Colonic mucosa (tissue), 4 donors: ENCODE data around the gene DUSP15. TPM values are rescaled to one million over a fixed set of nuclear protein-coding genes. Genes with fewer than 3 reads are reported as not detected.

Experiments used
- DNase-seq: peaks from one replicate; pipeline ENCODE4 v3.0.0-alpha.2; 2020
- H3K27ac ChIP-seq: fragments of 200-600 bp; one replicate; pipeline ENCODE4 v1.8.0; 2021
- H3K27me3 ChIP-seq: fragments of 200-600 bp; one replicate; pipeline ENCODE4 v1.8.0; 2021
- H3K36me3 ChIP-seq: fragments of 200-600 bp; one replicate; pipeline ENCODE4 v1.8.0; 2021
- H3K4me1 ChIP-seq: fragments of 200-600 bp; one replicate; pipeline ENCODE4 v1.8.0; 2021; ENCODE audit warnings: mild to moderate bottlenecking
- H3K4me3 ChIP-seq: fragments of 200-600 bp; one replicate; pipeline ENCODE4 v1.8.0; 2021
- H3K9ac ChIP-seq, 2 donors: one replicate each; pipeline ENCODE4 v1.7.0; 2013; ENCODE audit warnings: control low read depth in 2 of 2, low read depth in 2 of 2, low read length in 2 of 2
- H3K9me3 ChIP-seq: fragments of 200-600 bp; one replicate; pipeline ENCODE4 v1.8.0; 2021
- CTCF ChIP-seq: fragments of 200-600 bp; IDR thresholded peaks from one replicate; pipeline ENCODE4 v1.8.0; 2022; ENCODE audit warnings: antibody characterized with exemption, mild to moderate bottlenecking
- intact Hi-C: fragments of 100-400 bp; cut with DNase I; formaldehyde crosslinking; loops from one replicate; pipeline ENCODE4 v1.14.1; 2022
- total RNA-seq, 2 donors: library from RNA; stranded (reverse); fragmentation: NEBNext Ultra II Directional in 1 of 2; extraction: Animal tissue kit (Norgen Biotek cat#: 25700) in 1 of 2; gene quantifications; one replicate each; pipeline ENCODE4 v1.2.1, GENCODE V29; 2021
- donor health status: healthy.
- donor health status: DM: no; HTN: no; CAD: no.
- donor health status: DM: no; HTN: no; CAD: no.

DUSP15 gene
- total RNA-seq, 2 donors from 2014 or later = 0.59 to 0.74 TPM

- no peak for TF ChIP-seq CTCF
- Histone ChIP-seq H3K27me3 (peaks cover 4% of the 10 kb centered on the region), H3K9ac (no peak overlapping the region), H3K4me3 (no peak overlapping the region), H3K36me3 (no peaks in the 10 kb centered on the region), H3K27ac (no peak overlapping the region), H3K9me3 (no peaks in the 10 kb centered on the region), H3K4me1 (peaks cover 7% of the 10 kb centered on the region)
- intact Hi-C loops = loop anchor here (10.0 kb wide), 1 partner anchor 176 kb away; no protein-coding TSS in a partner anchor
- no peak for DNase-seq
These were observed 11.6 kb downstream of the DUSP15 start for GRCh38 chr20:31858760-31859083.

- no peak overlapping the region for H3K27ac ChIP-seq
- H3K9ac ChIP-seq = no peak overlapping the region
- peaks cover 7% of the 10 kb centered on the region for H3K4me1 ChIP-seq
- TF ChIP-seq CTCF = no peak
- no peak for DNase-seq
- intact Hi-C loops = loop anchor here (10.0 kb wide), 1 partner anchor 177 kb away; no protein-coding TSS in a partner anchor
- no peaks in the 10 kb centered on the region for H3K36me3 ChIP-seq
- H3K27me3 ChIP-seq = peaks cover 4% of the 10 kb centered on the region
- H3K4me3 ChIP-seq = no peak overlapping the region
- no peaks in the 10 kb centered on the region for H3K9me3 ChIP-seq
These were observed 12.2 kb downstream of the DUSP15 start for GRCh38 chr20:31857861-31858759.

- DNase-seq = no peak
- Histone ChIP-seq H3K9me3 (no peaks in the 10 kb centered on the region), H3K4me1 (peaks cover 7% of the 10 kb centered on the region), H3K36me3 (no peaks in the 10 kb centered on the region), H3K9ac (no peak overlapping the region), H3K27ac (no peak overlapping the region), H3K4me3 (no peak overlapping the region), H3K27me3 (peaks cover 4% of the 10 kb centered on the region)
- intact Hi-C loops = loop anchor here (10.0 kb wide), 1 partner anchor 178 kb away; no protein-coding TSS in a partner anchor
- TF ChIP-seq CTCF = no peak
These were observed 13.8 kb downstream of the DUSP15 start for GRCh38 chr20:31856516-31856915.

- Histone ChIP-seq H3K9me3 (no peaks in the 10 kb centered on the region), H3K4me3 (no peak overlapping the region), H3K36me3 (no peaks in the 10 kb centered on the region), H3K4me1 (no peaks in the 10 kb centered on the region), H3K27ac (no peak overlapping the region), H3K9ac (no peak overlapping the region), H3K27me3 (no peaks in the 10 kb centered on the region)
- DNase-seq = no peak
- intact Hi-C loops = loop anchor here (10.0 kb wide), 1 partner anchor 181 kb away; no protein-coding TSS in a partner anchor
- no peak for TF ChIP-seq CTCF
These were observed 16.8 kb downstream of the DUSP15 start for GRCh38 chr20:31853481-31853880.

GRCh38 chr20:31851240-31851955, 18.9 kb downstream of the DUSP15 start:
- Histone ChIP-seq H3K4me1 (no peaks in the 10 kb centered on the region), H3K9ac (no peak overlapping the region), H3K9me3 (no peaks in the 10 kb centered on the region), H3K4me3 (no peak overlapping the region), H3K27me3 (no peaks in the 10 kb centered on the region), H3K27ac (no peak overlapping the region), H3K36me3 (no peaks in the 10 kb centered on the region)
- no peak for DNase-seq
- intact Hi-C loops = loop anchor here (2.0 to 10.0 kb wide), 2 partner anchors 101 to 183 kb away; partner anchors contain the start of gene PDRG1
- TF ChIP-seq CTCF = no peak
